SJCRH30 (cell line): ENCODE measurements around the gene RBM8A. TPM values are rescaled to one million over a fixed set of nuclear protein-coding genes. Genes with fewer than 3 reads are reported as not detected.
A peak's percentile ranks its signal among the peaks of the same experiment; 100 is the strongest.

Source experiments
- DNase-seq, 2 experiments: peaks; one replicate each; pipeline ENCODE4 v3.0.0-alpha.2; 2015 to 2020
- H3K27ac ChIP-seq: fragments of 250-450 bp; sonication (Bioruptor Pico); 2 replicates; pipeline ENCODE4 v1.5.1; 2020; ENCODE audit warnings: mild to moderate bottlenecking, moderate library complexity
- H3K27me3 ChIP-seq: fragments of 250-450 bp; sonication (Bioruptor Pico); 2 replicates; pipeline ENCODE4 v1.5.1; 2020; ENCODE audit warnings: mild to moderate bottlenecking, moderate library complexity
- H3K36me3 ChIP-seq: fragments of 250-450 bp; sonication (Bioruptor Pico); 2 replicates; pipeline ENCODE4 v1.5.1; 2020; ENCODE audit warnings: mild to moderate bottlenecking, moderate library complexity
- H3K4me1 ChIP-seq: fragments of 250-450 bp; sonication (Bioruptor Pico); 2 replicates; pipeline ENCODE4 v1.5.1; 2020; ENCODE audit warnings: mild to moderate bottlenecking, moderate library complexity
- H3K4me3 ChIP-seq: fragments of 250-450 bp; sonication (Bioruptor Pico); 2 replicates; pipeline ENCODE4 v1.5.1; 2020; ENCODE audit warnings: mild to moderate bottlenecking, moderate library complexity
- H3K9me3 ChIP-seq: fragments of 250-450 bp; sonication (Bioruptor Pico); replicated peaks from 2 replicates; pipeline ENCODE4 v1.5.1; 2020; ENCODE audit warnings: mild to moderate bottlenecking, moderate library complexity
- total RNA-seq: library from RNA; depleted of rRNA; stranded (reverse); fragments of >200 nt; shearing (Covaris generic); gene quantifications from 2 replicates; pipeline ENCODE4 v1.2.3, GENCODE V29; 2014; rRNA removed

RBM8A gene
- total RNA-seq = 232 and 246 TPM in 2 replicates

GRCh38 chr1:145927063-145927886 is at the start of gene RBM8A:
Gene RBM8A, minus strand, starts transcription at chr1:145927484. Its CDS starts 58 bp downstream, at chr1:145927426.
- Histone ChIP-seq H3K36me3 (peaks cover 12% of the 10 kb centered on the region), H3K4me3 (peak within 1 kb of the TSS; percentile 78), H3K27ac (peak within 1 kb of the TSS; percentile 86), H3K4me1 (peaks cover 6% of the 10 kb centered on the region), H3K9me3 (no peaks in the 10 kb centered on the region), H3K27me3 (no peaks in the 10 kb centered on the region)
- peak; percentile 96 to 98 for DNase-seq

GRCh38 chr1:145977016-145977415 is 49.7 kb upstream of the RBM8A start:
- Histone ChIP-seq H3K9me3 (no peaks in the 10 kb centered on the region), H3K4me3 (no peak overlapping the region), H3K4me1 (peaks cover 46% of the 10 kb centered on the region), H3K36me3 (no peaks in the 10 kb centered on the region), H3K27ac (no peak overlapping the region; the same call in 1 of the 2 replicates), H3K27me3 (no peaks in the 10 kb centered on the region)
- DNase-seq = no peak

- Histone ChIP-seq H3K4me1 (peaks cover 37% of the 10 kb centered on the region), H3K27ac (peak overlapping the region; percentile 62), H3K27me3 (no peaks in the 10 kb centered on the region), H3K4me3 (no peak overlapping the region), H3K9me3 (no peaks in the 10 kb centered on the region), H3K36me3 (no peaks in the 10 kb centered on the region)
- DNase-seq = peak; percentile 61 to 65
Observed at GRCh38 chr1:145975216-145975615, 47.9 kb upstream of the RBM8A start.

GRCh38 chr1:145974721-145975120 is 47.4 kb upstream of the RBM8A start:
- H3K4me1 ChIP-seq = peaks cover 32% of the 10 kb centered on the region
- no peak overlapping the region for H3K4me3 ChIP-seq
- H3K27me3 ChIP-seq = no peaks in the 10 kb centered on the region
- peak overlapping the region; percentile 62 for H3K27ac ChIP-seq
- DNase-seq = no peak
- no peaks in the 10 kb centered on the region for H3K36me3 ChIP-seq
- H3K9me3 ChIP-seq = no peaks in the 10 kb centered on the region

GRCh38 chr1:145972580-145972979 is 45.3 kb upstream of the RBM8A start:
- H3K36me3 ChIP-seq = 0 out of 2 replicates have a peak, but pooled peaks cover 3% of the 10 kb centered on the region
- H3K4me3 ChIP-seq = no peak overlapping the region
- peaks cover 14% of the 10 kb centered on the region for H3K4me1 ChIP-seq
- H3K27ac ChIP-seq = no peak overlapping the region
- no peaks in the 10 kb centered on the region for H3K27me3 ChIP-seq
- DNase-seq = no peak
- H3K9me3 ChIP-seq = peaks cover 4% of the 10 kb centered on the region; the same call in 1 of the 2 replicates

GRCh38 chr1:145967288-145967687 is 40.0 kb upstream of the RBM8A start:
- Histone ChIP-seq H3K36me3 (0 out of 2 replicates have a peak, but pooled peaks cover 3% of the 10 kb centered on the region), H3K27ac (no peak overlapping the region), H3K27me3 (no peaks in the 10 kb centered on the region), H3K4me3 (no peak overlapping the region), H3K9me3 (peaks cover 4% of the 10 kb centered on the region; the same call in 1 of the 2 replicates), H3K4me1 (peaks cover 11% of the 10 kb centered on the region)
- DNase-seq = no peak

GRCh38 chr1:145965119-145965744 is 37.9 kb upstream of the RBM8A start:
- peaks cover 4% of the 10 kb centered on the region; the same call in 1 of the 2 replicates for H3K9me3 ChIP-seq
- DNase-seq = no peak
- no peaks in the 10 kb centered on the region for H3K27me3 ChIP-seq
- H3K36me3 ChIP-seq = 0 out of 2 replicates have a peak, but pooled peaks cover 3% of the 10 kb centered on the region
- H3K4me3 ChIP-seq = peak overlapping the region; percentile 64
- H3K27ac ChIP-seq = no peak overlapping the region
- peaks cover 14% of the 10 kb centered on the region for H3K4me1 ChIP-seq

GRCh38 chr1:145964328-145965118 is 37.2 kb upstream of the RBM8A start, which contains the start of the genes ANKRD34A and POLR3GL:
Gene ANKRD34A, minus strand, starts transcription at chr1:145964575. Its CDS starts 2,816 bp downstream, at chr1:145961759.
Gene POLR3GL, plus strand, starts transcription at chr1:145964690. Its CDS starts 10,176 bp downstream, at chr1:145974866.
- Histone ChIP-seq H3K4me1 (peaks cover 14% of the 10 kb centered on the region), H3K27ac (peak within 1 kb of the TSS; percentile 36)
- DNase-seq = peak; percentile 88 to 91

GRCh38 chr1:145963265-145964019 is 36.2 kb upstream of the RBM8A start:
- 0 out of 2 replicates have a peak, but pooled peaks cover 3% of the 10 kb centered on the region for H3K36me3 ChIP-seq
- H3K9me3 ChIP-seq = peaks cover 4% of the 10 kb centered on the region; the same call in 1 of the 2 replicates
- H3K4me3 ChIP-seq = peak overlapping the region; percentile 64
- peak overlapping the region; percentile 36 for H3K27ac ChIP-seq
- H3K4me1 ChIP-seq = peaks cover 17% of the 10 kb centered on the region
- no peaks in the 10 kb centered on the region for H3K27me3 ChIP-seq
- peak; percentile 47 to 67 for DNase-seq

More at GRCh38 chr1:145964328-145965118, 37.2 kb upstream of the RBM8A start, which contains the start of the genes ANKRD34A and POLR3GL:
- H3K36me3 ChIP-seq = 0 out of 2 replicates have a peak, but pooled peaks cover 3% of the 10 kb centered on the region
- peak within 1 kb of the TSS; percentile 64 for H3K4me3 ChIP-seq
- H3K9me3 ChIP-seq = peaks cover 4% of the 10 kb centered on the region; the same call in 1 of the 2 replicates
- no peaks in the 10 kb centered on the region for H3K27me3 ChIP-seq

GRCh38 chr1:145962157-145963102 is 35.1 kb upstream of the RBM8A start:
- Histone ChIP-seq H3K4me1 (peaks cover 19% of the 10 kb centered on the region), H3K27me3 (no peaks in the 10 kb centered on the region)

GRCh38 chr1:145961425-145962156 is 34.3 kb upstream of the RBM8A start:
- Histone ChIP-seq H3K27ac (no peak overlapping the region), H3K4me3 (peak overlapping the region; percentile 75), H3K9me3 (no peaks in the 10 kb centered on the region), H3K4me1 (peaks cover 19% of the 10 kb centered on the region), H3K27me3 (no peaks in the 10 kb centered on the region), H3K36me3 (no peaks in the 10 kb centered on the region)
- DNase-seq = no peak

More at GRCh38 chr1:145962157-145963102, 35.1 kb upstream of the RBM8A start:
- peak in 1 of 2 experiments; percentile 42 for DNase-seq
- Histone ChIP-seq H3K4me3 (peak overlapping the region; percentile 64), H3K36me3 (no peaks in the 10 kb centered on the region), H3K9me3 (no peaks in the 10 kb centered on the region; the same call in 1 of the 2 replicates), H3K27ac (no peak overlapping the region)

GRCh38 chr1:145961109-145961424 is 33.8 kb upstream of the RBM8A start:
- no peak for DNase-seq
- Histone ChIP-seq H3K27ac (peak overlapping the region; percentile 6; the same call in 1 of the 2 replicates), H3K4me3 (peak overlapping the region; percentile 75), H3K36me3 (no peaks in the 10 kb centered on the region), H3K27me3 (no peaks in the 10 kb centered on the region), H3K4me1 (peaks cover 19% of the 10 kb centered on the region), H3K9me3 (no peaks in the 10 kb centered on the region)
